Activated CD4-positive, CD25-positive, alpha-beta regulatory T cell treated with anti-CD3 and anti-CD28 coated beads, Interleukin-2, amount 50 U/mL, for 24 hours (primary cell): Measurements from ENCODE around the gene IP6K3.

ENCODE experiments used
- ATAC-seq, 2 donors: fragments of 150-1000 bp; cut with Tn5 transposase; one replicate each; pipeline ENCODE4 v1.10.0; 2021; ENCODE audit warnings: mild to moderate bottlenecking in 1 of 2, moderate library complexity in 1 of 2

Gene IP6K3

GRCh38 chr6:33738879-33739278 is 7.8 kb downstream of the IP6K3 start:
- ATAC-seq = no peak

GRCh38 chr6:33738153-33738552 is 8.6 kb downstream of the IP6K3 start:
- no peak for ATAC-seq

- ATAC-seq = no peak
Observed at GRCh38 chr6:33737267-33738026, 9.3 kb downstream of the IP6K3 start.

GRCh38 chr6:33735216-33735615 is 11.5 kb downstream of the IP6K3 start:
- ATAC-seq = no peak

- ATAC-seq = no peak
Observed at GRCh38 chr6:33733709-33734007, 13.0 kb downstream of the IP6K3 start.

- ATAC-seq = no peak
Observed at GRCh38 chr6:33732817-33733708, 13.6 kb downstream of the IP6K3 start.

- no peak for ATAC-seq
Observed at GRCh38 chr6:33732385-33732784, 14.3 kb downstream of the IP6K3 start.

- ATAC-seq = no peak
Observed at GRCh38 chr6:33731751-33732282, 14.9 kb downstream of the IP6K3 start.

GRCh38 chr6:33731035-33731434 is 15.7 kb downstream of the IP6K3 start:
- ATAC-seq = no peak

- no peak for ATAC-seq
Observed at GRCh38 chr6:33730611-33731010, 16.1 kb downstream of the IP6K3 start.

GRCh38 chr6:33729059-33729458 is 17.6 kb downstream of the IP6K3 start:
- ATAC-seq = no peak

GRCh38 chr6:33728438-33728837 is 18.3 kb downstream of the IP6K3 start:
- no peak for ATAC-seq

GRCh38 chr6:33727932-33728331 is 18.8 kb downstream of the IP6K3 start:
- ATAC-seq = no peak

- no peak for ATAC-seq
Observed at GRCh38 chr6:33727126-33727525, 19.6 kb downstream of the IP6K3 start.

- no peak for ATAC-seq
Observed at GRCh38 chr6:33726696-33727095, 20.0 kb downstream of the IP6K3 start.

GRCh38 chr6:33725891-33726673 is 20.6 kb downstream of the IP6K3 start:
- no peak for ATAC-seq

GRCh38 chr6:33725222-33725621 is 21.5 kb downstream of the IP6K3 start:
- no peak for ATAC-seq

- ATAC-seq = no peak
Observed at GRCh38 chr6:33724102-33725023, 22.3 kb downstream of the IP6K3 start.

- ATAC-seq = no peak
Observed at GRCh38 chr6:33723371-33724085, 23.2 kb downstream of the IP6K3 start.

GRCh38 chr6:33722103-33722623 is 24.5 kb downstream of the IP6K3 start:
- no peak for ATAC-seq

- no peak for ATAC-seq
Observed at GRCh38 chr6:33721508-33721907, 25.2 kb downstream of the IP6K3 start.
